Astrocyte of the cerebellum (primary cell): Measurements from ENCODE around the gene CRKL.
"Not testable (repeated sequence)": the region's sequence is repeated elsewhere in the genome, so short reads cannot be mapped to it uniquely, and the experiment has no call there.

ENCODE experiments used
- DNase-seq: peaks from one replicate; pipeline ENCODE4 v3.0.0-alpha.2; 2011; ENCODE audit warnings: low read depth
- H3K4me3 ChIP-seq: 2 replicates; pipeline ENCODE4 v1.5.1; 2011; ENCODE audit warnings: mild to moderate bottlenecking, low read depth, low read length, moderate library complexity
- CTCF ChIP-seq: IDR thresholded peaks from 2 replicates; pipeline ENCODE4 v1.5.1; 2012; ENCODE audit warnings: low read length, low read depth, moderate library complexity, mild to moderate bottlenecking; ENCODE audit errors: missing control alignments
- in situ Hi-C: cut with HindIII; loops from 2 replicates; pipeline ENCODE4 v1.10.0; 2017; ENCODE audit warnings: low sequenced_read_pairs

Gene CRKL

DNA sequence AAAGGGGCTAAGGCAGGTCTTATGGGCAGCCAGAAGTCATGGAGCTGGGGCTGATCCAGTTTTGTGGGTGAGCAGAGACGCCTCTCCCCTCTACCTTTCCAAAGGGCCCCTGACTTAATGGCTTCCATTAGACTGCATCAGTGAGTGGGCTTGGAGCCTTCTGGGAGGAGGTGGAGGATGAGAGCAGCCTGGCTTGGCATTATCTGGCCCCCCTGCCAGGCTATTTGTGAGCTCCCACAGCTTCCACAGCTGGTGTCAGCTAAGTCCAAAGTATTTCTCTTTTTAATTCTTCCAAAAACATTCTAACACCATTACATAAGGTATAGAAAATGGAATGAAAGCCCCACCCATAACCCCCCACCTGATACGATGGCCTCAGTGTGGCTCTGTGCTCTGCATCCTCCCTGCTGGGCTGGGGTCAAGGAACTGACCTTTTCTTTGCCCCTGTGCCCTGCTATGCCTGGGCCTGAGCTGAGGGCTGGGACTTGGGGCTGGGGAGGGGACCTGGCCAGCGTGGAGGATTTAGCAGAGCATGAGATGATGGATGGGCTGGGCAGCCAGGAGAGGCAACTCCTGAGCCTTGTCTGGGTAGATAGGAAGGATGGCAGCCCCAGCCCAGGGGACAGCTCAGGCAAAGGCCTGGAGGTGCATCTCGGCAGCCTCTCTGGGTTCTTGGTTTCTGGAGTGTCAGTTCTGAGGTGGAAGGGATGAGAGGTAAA, 53.9 kb downstream of the CRKL start:
- H3K4me3 ChIP-seq: no peak overlapping the region
- in situ Hi-C loops: no loop called here
- no peak for TF ChIP-seq CTCF
- DNase-seq: no peak

- H3K4me3 ChIP-seq, DNase-seq, in situ Hi-C loops: not testable (repeated sequence)
Observed at GRCh38 chr22:20972014-20972694, 54.9 kb downstream of the CRKL start.

GRCh38 chr22:20972933-20973577, 55.8 kb downstream of the CRKL start:
- in situ Hi-C loops: no loop called here
- no peak for DNase-seq
- no peak overlapping the region for H3K4me3 ChIP-seq
- TF ChIP-seq CTCF: no peak

DNA sequence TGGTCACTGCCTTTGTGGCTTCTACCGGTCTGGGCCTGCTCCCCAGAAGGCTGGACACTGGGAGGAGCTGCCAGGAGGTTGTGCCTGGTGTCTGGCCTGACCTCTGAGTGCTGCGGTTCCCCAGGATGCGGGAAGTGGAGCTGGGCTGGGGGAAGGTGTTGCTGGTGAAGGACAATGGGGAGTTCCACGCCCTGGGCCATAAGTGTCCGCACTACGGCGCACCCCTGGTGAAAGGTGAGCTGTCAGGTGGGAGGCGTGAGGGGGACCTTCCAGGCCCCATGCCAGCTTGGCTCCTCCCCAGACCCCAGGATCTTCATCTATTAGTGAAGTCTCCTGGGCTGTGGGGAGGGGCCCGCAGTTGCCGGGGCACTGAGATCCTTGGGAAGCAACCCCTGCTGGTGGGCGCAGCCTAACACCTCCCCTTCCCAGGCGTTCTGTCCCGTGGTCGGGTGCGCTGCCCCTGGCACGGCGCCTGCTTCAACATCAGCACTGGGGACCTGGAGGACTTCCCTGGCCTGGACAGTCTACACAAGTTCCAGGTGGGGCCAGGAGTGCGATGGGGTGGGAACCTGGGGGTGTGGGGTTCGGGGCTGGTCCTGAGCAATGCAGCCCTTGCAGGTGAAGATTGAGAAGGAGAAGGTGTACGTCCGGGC, 56.6 kb downstream of the CRKL start:
- TF ChIP-seq CTCF: no peak
- no peak overlapping the region for H3K4me3 ChIP-seq
- in situ Hi-C loops: no loop called here
- DNase-seq: no peak

DNA sequence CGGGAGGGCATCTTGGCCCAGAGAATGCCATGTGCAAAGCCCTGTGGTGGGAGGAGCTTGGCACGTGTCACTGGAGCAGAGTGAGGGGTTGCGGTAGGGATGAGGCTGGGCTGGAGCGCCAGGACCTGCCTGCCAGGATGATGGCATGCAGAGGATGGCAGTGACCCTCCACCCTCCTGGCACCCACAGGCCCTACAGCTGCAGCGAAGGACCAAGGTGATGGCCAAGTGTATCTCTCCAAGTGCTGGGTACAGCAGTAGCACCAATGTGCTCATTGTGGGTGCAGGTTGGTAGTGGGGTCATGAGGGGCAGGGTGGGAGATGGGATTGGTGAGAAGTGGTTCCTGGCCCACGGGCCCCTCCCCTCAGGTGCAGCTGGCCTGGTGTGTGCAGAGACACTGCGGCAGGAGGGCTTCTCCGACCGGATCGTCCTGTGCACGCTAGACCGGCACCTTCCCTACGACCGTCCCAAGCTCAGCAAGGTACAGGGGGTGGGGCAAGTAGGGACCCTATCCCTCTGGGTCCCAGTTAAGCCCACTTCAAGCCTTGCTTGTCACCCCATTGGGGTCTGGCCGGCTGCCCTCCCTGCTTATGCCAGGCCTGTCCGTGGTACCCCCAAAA, 57.2 kb downstream of the CRKL start:
- no peak for DNase-seq
- no peak for TF ChIP-seq CTCF
- no peak overlapping the region for H3K4me3 ChIP-seq
- in situ Hi-C loops: no loop called here

DNA sequence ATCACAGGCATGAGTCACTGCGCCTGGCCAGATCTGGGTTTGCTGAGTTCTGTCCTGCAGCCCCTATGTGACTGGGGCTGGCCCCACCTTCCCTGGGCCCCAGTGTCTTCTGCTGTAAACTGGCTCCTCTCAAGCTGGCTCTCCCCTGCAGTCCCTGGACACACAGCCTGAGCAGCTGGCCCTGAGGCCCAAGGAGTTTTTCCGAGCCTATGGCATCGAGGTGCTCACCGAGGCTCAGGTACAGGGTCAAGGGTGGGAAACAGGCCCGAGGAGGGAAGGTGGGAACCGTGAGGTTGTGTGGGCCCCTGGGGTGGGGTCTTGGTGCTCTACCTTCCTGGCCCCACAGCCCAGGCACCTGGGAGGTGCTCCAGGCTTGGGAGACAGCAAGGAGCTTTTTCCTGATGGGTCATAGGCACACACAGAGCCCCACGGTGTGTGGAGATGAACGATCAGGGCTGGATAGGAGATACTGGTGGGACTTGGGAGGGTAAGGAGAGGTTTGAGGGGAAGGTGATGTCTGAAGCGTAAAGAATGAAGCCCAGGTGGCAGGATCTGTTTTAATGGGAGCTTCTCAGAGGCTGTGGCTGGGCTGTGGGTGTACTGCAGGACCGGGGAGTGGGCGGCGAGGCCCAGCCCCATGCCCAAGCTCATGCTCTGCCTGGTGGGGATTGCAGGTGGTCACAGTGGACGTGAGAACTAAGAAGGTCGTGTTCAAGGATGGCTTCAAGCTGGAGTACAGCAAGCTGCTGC, 58.5 kb downstream of the CRKL start:
- H3K4me3 ChIP-seq: no peak overlapping the region
- in situ Hi-C loops: no loop called here
- DNase-seq: no peak
- TF ChIP-seq CTCF: no peak
